GM18505 (cell line): ENCODE data around the gene NHLRC4.

Experiments
- ATAC-seq: cut with Tn5 transposase; IDR thresholded peaks from one replicate; pipeline ENCODE4 v1.9.1; 2021; ENCODE audit not compliant: unreplicated experiment
- POLR2A ChIP-seq: IDR thresholded peaks from 4 replicates; pipeline ENCODE4 v1.6.1; 2011; ENCODE audit warnings: borderline replicate concordance; ENCODE audit not compliant: insufficient read depth, insufficient read length; ENCODE audit errors: extremely low read depth

NHLRC4 gene

DNA sequence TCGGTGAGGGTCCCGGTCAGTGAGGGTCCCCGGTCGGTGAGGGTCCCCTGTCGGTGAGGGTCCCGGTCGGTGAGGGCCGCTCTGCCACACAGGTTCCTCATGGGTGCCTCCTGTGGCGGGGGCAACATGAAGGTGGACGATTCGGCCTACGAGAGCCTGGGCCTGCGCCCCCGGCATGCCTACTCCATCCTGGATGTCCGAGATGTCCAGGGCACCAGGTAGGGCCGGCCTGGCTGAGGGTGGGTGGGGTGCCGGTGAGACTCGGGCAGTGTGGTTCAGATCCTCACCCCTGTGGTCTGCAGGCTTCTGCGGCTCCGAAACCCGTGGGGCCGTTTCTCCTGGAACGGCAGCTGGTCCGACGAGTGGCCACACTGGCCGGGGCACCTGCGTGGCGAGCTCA is 15.6 kb upstream of the NHLRC4 start:
- TF ChIP-seq POLR2A = no peak
- ATAC-seq = no peak

GRCh38 chr16:552171-552570 is 14.6 kb upstream of the NHLRC4 start:
- no peak for TF ChIP-seq POLR2A
- no peak for ATAC-seq

GRCh38 chr16:553601-554296 is 13.1 kb upstream of the NHLRC4 start:
- no peak for TF ChIP-seq POLR2A

DNA sequence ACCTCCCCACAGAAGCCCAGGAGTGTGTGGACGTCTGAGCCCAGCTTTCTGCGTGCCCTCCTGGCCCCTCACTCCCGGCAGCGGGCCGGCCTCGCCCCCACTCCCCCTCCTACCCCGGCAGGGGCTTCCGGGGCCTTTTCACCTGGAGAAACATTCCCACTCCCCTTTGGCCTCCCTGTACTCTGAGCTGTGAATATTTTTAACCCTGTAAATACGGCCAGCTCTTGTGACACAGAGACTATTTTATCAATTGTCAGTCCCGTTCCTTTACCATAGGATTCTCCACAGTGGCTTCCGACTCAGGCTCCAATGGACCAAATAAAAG is 12.5 kb upstream of the NHLRC4 start:
- no peak for TF ChIP-seq POLR2A
- no peak for ATAC-seq

More at GRCh38 chr16:553601-554296, 13.1 kb upstream of the NHLRC4 start:
- no peak for ATAC-seq

DNA sequence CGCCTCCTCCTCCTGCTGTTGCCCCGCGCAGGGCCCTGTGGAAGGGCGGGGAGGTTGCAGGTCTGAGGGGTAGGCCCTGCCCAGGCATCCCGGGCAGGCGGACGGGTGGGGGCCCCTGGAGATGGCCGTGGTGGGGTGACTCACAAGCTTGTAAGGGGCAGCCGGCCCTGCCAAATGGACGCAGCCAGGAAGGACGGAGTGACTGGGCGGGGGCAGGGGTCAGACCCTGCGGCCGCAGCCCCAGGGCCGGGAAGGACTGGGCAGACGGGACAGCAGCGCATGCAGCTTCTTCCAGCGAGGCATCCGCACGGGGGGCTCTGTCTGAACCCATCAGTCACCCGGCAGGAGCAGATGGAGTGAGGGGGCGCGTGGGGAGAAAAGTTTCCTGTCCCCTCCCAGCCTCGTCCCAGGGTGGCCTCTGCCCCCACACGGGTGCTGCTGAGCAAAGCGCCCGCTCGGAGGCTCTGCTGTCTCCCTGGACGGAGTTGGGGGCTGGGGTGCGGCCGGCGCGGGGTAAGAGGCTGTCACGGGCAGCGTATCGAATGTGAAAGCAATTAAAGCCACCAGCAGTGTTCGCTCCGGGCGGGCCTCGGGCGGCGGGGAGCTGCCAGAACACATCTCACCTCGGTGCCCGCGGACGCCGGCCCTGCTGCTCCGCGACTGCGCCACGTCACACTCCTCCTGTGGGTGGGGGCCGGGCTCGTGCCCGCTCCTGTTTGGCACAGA is 12.0 kb upstream of the NHLRC4 start:
- TF ChIP-seq POLR2A = no peak
- ATAC-seq = no peak

DNA sequence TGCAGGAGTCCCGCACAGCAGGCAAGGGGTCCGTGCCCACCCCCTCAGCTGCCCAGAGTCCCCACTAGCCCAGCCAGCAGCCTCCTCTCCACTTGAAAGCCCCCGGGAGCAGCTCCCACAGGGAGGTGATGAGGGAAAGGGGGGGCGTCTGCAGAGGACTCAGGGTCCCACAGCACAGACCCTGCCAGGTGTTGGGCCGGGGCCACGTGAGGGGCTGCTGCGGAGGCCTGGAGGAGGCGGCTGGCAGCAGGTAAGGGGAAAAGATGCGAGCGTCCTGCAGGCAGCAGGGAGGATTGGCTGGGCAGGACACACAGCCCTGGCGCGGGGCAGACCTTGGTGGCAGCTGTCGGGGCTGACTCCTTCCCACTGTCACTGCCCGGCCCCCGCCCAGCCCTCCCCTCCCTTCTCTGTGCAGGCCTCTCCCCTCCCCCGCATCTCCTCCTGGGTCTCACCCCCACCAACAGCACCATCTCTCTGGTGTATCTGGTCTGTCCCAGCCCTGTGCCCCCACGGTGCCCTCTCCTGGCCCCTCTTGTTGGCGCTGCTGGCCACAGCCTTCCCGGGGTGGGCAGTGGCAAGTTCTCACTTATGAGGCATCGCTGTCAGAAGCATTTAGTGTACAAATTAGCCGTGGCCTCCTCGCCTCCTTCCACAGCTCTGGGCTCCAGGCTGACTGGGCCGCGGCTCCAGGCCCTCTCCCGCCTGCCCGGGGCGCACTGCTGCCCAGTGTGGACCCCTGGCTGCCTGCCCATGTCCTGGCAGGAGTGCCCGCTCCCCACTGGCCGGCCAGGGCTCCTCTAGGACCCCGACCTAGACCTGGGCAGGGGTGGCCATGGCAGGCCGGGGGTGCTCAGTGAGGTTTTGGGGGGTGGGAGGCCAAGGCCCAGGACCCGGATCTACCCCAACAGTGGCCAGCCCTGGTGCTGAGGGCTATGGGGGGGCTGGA is 11.0 kb upstream of the NHLRC4 start:
- ATAC-seq = no peak
- no peak for TF ChIP-seq POLR2A

DNA sequence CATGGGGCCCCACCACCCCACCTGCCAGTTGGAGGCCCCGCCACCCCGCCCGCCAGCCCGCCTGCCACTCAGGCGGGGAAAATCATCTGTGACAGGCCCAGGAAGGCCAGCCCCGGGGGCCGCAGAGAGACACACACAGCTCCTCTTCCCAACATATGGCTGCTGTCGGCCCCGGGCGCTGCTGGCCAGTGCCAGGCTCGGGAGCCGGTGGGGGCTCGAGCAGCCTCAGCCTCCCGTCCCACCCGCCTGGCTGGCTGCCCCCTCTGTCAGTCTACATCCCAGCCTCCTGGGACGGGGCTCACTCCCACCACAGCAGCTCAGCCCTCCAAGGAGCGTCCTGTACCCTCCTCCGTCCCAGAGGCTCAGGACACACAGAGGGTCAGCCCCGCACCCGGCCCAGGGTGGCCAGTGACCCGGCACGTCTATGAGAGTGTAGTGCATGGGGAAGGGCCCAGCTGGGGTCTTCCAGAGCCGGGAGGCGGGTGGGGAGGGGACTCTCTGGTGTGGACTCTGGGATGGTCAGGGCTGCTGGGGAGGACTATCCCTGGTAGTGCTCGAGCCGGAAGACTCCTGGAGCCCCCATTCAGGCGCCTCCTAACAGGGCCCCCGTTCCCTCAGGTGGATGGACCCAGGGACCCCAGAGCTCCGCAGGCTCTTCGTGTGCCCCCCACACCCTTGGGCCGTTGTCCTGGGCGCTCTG is 10.2 kb upstream of the NHLRC4 start:
- no peak for TF ChIP-seq POLR2A
- no peak for ATAC-seq

GRCh38 chr16:557463-558297 is 9.1 kb upstream of the NHLRC4 start:
- no peak for TF ChIP-seq POLR2A
- ATAC-seq = no peak

- no peak for TF ChIP-seq POLR2A
- no peak for ATAC-seq
These were observed 8.3 kb upstream of the NHLRC4 start for GRCh38 chr16:558298-559020.

GRCh38 chr16:559021-559380 is 7.8 kb upstream of the NHLRC4 start:
- no peak for ATAC-seq
- TF ChIP-seq POLR2A = no peak

GRCh38 chr16:559411-560203 is 7.2 kb upstream of the NHLRC4 start:
- no peak for TF ChIP-seq POLR2A
- no peak for ATAC-seq
